G401 (cell line): ENCODE data around the gene SMARCAD1. TPM values are rescaled to one million over a fixed set of nuclear protein-coding genes. Genes with fewer than 3 reads are reported as not detected.
A peak's percentile ranks its signal among the peaks of the same experiment; 100 is the strongest.

Experiments used
- DNase-seq: peaks from one replicate; pipeline ENCODE4 v3.0.0-alpha.2; 2015; ENCODE audit warnings: low spot score
- in situ Hi-C: cut with HindIII; loops from 2 replicates; pipeline ENCODE4 v1.10.0; 2016; ENCODE audit warnings: low sequenced_read_pairs, mixed read lengths
- total RNA-seq: library from RNA; depleted of rRNA; stranded (reverse); fragments of >200 nt; shearing (Covaris generic); gene quantifications from 2 replicates; pipeline ENCODE4 v1.2.3, GENCODE V29; 2014; rRNA removed

SMARCAD1 gene
- total RNA-seq, result 31.0 and 39.8 TPM in 2 replicates

- in situ Hi-C loops, result no loop called here
- peak; percentile 95 for DNase-seq
Observed at GRCh38 chr4:94207469-94208224, at the start of gene SMARCAD1. TSS of gene SMARCAD1 (plus strand) at chr4:94207865. CDS start at chr4:94208395, 530 bp downstream.

GRCh38 chr4:94158883-94159282 lies 48.8 kb upstream of the SMARCAD1 start:
- no peak for DNase-seq
- in situ Hi-C loops, result no loop called here

- no peak for DNase-seq
- in situ Hi-C loops, result no loop called here
Observed at GRCh38 chr4:94159790-94160189, 47.9 kb upstream of the SMARCAD1 start.

- DNase-seq, result no peak
Observed at GRCh38 chr4:94160774-94161173, 46.9 kb upstream of the SMARCAD1 start.

GRCh38 chr4:94165256-94165655 lies 42.4 kb upstream of the SMARCAD1 start:
- in situ Hi-C loops, result no loop called here
- DNase-seq, result no peak

More at GRCh38 chr4:94160774-94161173, 46.9 kb upstream of the SMARCAD1 start:
- in situ Hi-C loops, result no loop called here

GRCh38 chr4:94168321-94168720 lies 39.3 kb upstream of the SMARCAD1 start:
- DNase-seq, result no peak
- in situ Hi-C loops, result no loop called here

- DNase-seq, result no peak
- in situ Hi-C loops, result no loop called here
Observed at GRCh38 chr4:94169803-94170372, 37.8 kb upstream of the SMARCAD1 start.

- in situ Hi-C loops, result no loop called here
- no peak for DNase-seq
Observed at GRCh38 chr4:94171616-94172015, 36.0 kb upstream of the SMARCAD1 start.

GRCh38 chr4:94175553-94176261 lies 32.0 kb upstream of the SMARCAD1 start:
- in situ Hi-C loops, result no loop called here
- no peak for DNase-seq

GRCh38 chr4:94177822-94178221 lies 29.8 kb upstream of the SMARCAD1 start:
- no peak for DNase-seq
- in situ Hi-C loops, result no loop called here

GRCh38 chr4:94181815-94182214 lies 25.9 kb upstream of the SMARCAD1 start:
- DNase-seq, result no peak
- in situ Hi-C loops, result no loop called here

- DNase-seq, result no peak
- in situ Hi-C loops, result no loop called here
Observed at GRCh38 chr4:94202769-94203168, 4.9 kb upstream of the SMARCAD1 start.

- DNase-seq, result no peak
- in situ Hi-C loops, result no loop called here
Observed at GRCh38 chr4:94208266-94208665, 601 bp downstream of the SMARCAD1 start.

GRCh38 chr4:94208918-94209317 lies 1.3 kb downstream of the SMARCAD1 start:
- DNase-seq, result no peak
- in situ Hi-C loops, result no loop called here

GRCh38 chr4:94211861-94212260 lies 4.2 kb downstream of the SMARCAD1 start:
- in situ Hi-C loops, result no loop called here
- no peak for DNase-seq

GRCh38 chr4:94214703-94215319 lies 7.1 kb downstream of the SMARCAD1 start:
- no peak for DNase-seq
- in situ Hi-C loops, result no loop called here

GRCh38 chr4:94216394-94216793 lies 8.7 kb downstream of the SMARCAD1 start:
- in situ Hi-C loops, result no loop called here
- DNase-seq, result no peak

- no peak for DNase-seq
- in situ Hi-C loops, result no loop called here
Observed at GRCh38 chr4:94219402-94219801, 11.7 kb downstream of the SMARCAD1 start.

- in situ Hi-C loops, result no loop called here
- no peak for DNase-seq
Observed at GRCh38 chr4:94221916-94222315, 14.3 kb downstream of the SMARCAD1 start.

GRCh38 chr4:94225449-94225848 lies 17.8 kb downstream of the SMARCAD1 start:
- in situ Hi-C loops, result no loop called here
- no peak for DNase-seq
